CD4-positive, alpha-beta memory T cell (primary cell): Measurements from ENCODE around the gene TRAPPC2L. TPM values are rescaled to one million over a fixed set of nuclear protein-coding genes. Genes with fewer than 3 reads are reported as not detected.

Experiments used
- CTCF ChIA-PET: fragments of 350-600 bp; sonication (Branson Sonifier 250); formaldehyde crosslinking; loops from one replicate; lab custom pipeline; 2021; ENCODE audit warnings: inconsistent platforms; ENCODE audit not compliant: partially characterized antibody; lab: Charles Lee
- POLR2A ChIA-PET: fragments of 350-600 bp; sonication (Branson Sonifier 250); formaldehyde crosslinking; loops from one replicate; lab custom pipeline; 2021; ENCODE audit not compliant: partially characterized antibody; lab: Charles Lee
- DNase-seq, 5 donors: peaks; one replicate each; pipeline versions ENCODE4 v3.0.0 to v3.0.0-alpha.2; 2020 to 2022; ENCODE audit warnings: mixed read lengths in 1 of 5
- H3K27ac ChIP-seq: one replicate; pipeline ENCODE4 v1.7.0; 2013; ENCODE audit warnings: low read depth, low read length
- H3K27me3 ChIP-seq: 2 replicates; pipeline ENCODE4 v1.7.0; 2013; ENCODE audit warnings: mild to moderate bottlenecking, low read length, moderate library complexity; ENCODE audit not compliant: insufficient read depth
- H3K36me3 ChIP-seq: 2 replicates; pipeline ENCODE4 v1.7.0; 2013; ENCODE audit warnings: mild to moderate bottlenecking, low read length, moderate library complexity; ENCODE audit not compliant: insufficient read depth
- H3K4me1 ChIP-seq: 2 replicates; pipeline ENCODE4 v1.7.0; 2013; ENCODE audit warnings: mild to moderate bottlenecking, low read length, moderate library complexity; ENCODE audit not compliant: insufficient read depth
- H3K4me3 ChIP-seq, 2 donors: one replicate each; pipeline ENCODE4 v1.7.0; 2013; ENCODE audit warnings: low read length in 2 of 2, mild to moderate bottlenecking in 1 of 2
- H3K9me3 ChIP-seq, 2 donors: one replicate each; pipeline ENCODE4 v1.7.0; 2013; ENCODE audit warnings: low read length in 2 of 2, control low read depth in 1 of 2; ENCODE audit not compliant: control insufficient read depth in 1 of 2
- H3K27ac Mint-ChIP-seq, 7 donors: one replicate each; pipeline ENCODE4 v1.8.0; 2020 to 2021; ENCODE audit warnings: mixed read lengths in 7 of 7, mild to moderate bottlenecking in 6 of 7, inconsistent platforms in 3 of 7, moderate library complexity in 3 of 7
- H3K27me3 Mint-ChIP-seq, 2 donors: one replicate each; pipeline ENCODE4 v1.8.0; 2020 to 2021; ENCODE audit warnings: mixed read lengths in 2 of 2
- H3K36me3 Mint-ChIP-seq, 2 donors: one replicate each; pipeline ENCODE4 v1.8.0; 2020 to 2021; ENCODE audit warnings: mixed read lengths in 2 of 2, inconsistent platforms in 1 of 2, mild to moderate bottlenecking in 1 of 2
- H3K4me1 Mint-ChIP-seq, 4 donors: one replicate each; pipeline ENCODE4 v1.8.0; 2020 to 2021; ENCODE audit warnings: mixed read lengths in 4 of 4, mild to moderate bottlenecking in 1 of 4
- H3K4me3 Mint-ChIP-seq, 8 donors: one replicate each; pipeline ENCODE4 v1.8.0; 2020 to 2021; ENCODE audit warnings: mixed read lengths in 8 of 8, mild to moderate bottlenecking in 7 of 8, moderate library complexity in 6 of 8, inconsistent platforms in 3 of 8
- H3K9me3 Mint-ChIP-seq, 8 donors: one replicate each; pipeline ENCODE4 v1.8.0; 2020 to 2021; ENCODE audit warnings: mixed read lengths in 8 of 8, mild to moderate bottlenecking in 5 of 8, inconsistent platforms in 3 of 8, moderate library complexity in 1 of 8
- intact Hi-C: fragments of 100-400 bp; cut with micrococcal nuclease; formaldehyde crosslinking; loops from one replicate; pipeline ENCODE4 v1.15.1; 2023
- polyA plus RNA-seq, 2 donors: library from polyadenylated mRNA; unstranded; fragments of 300-500 nt; fragmentation: Illumina TruSeq; gene quantifications; one replicate each; pipeline ENCODE4 v1.2.3, GENCODE V29; 2021
- total RNA-seq, 2 experiments: library from RNA; stranded (reverse); gene quantifications; one replicate each; pipeline ENCODE4 v1.2.3, GENCODE V29; 2021

TRAPPC2L gene
- total and polyA plus RNA-seq, 4 experiments from 2014 or later: 66.6 to 105 (median 85.7) TPM

DNA sequence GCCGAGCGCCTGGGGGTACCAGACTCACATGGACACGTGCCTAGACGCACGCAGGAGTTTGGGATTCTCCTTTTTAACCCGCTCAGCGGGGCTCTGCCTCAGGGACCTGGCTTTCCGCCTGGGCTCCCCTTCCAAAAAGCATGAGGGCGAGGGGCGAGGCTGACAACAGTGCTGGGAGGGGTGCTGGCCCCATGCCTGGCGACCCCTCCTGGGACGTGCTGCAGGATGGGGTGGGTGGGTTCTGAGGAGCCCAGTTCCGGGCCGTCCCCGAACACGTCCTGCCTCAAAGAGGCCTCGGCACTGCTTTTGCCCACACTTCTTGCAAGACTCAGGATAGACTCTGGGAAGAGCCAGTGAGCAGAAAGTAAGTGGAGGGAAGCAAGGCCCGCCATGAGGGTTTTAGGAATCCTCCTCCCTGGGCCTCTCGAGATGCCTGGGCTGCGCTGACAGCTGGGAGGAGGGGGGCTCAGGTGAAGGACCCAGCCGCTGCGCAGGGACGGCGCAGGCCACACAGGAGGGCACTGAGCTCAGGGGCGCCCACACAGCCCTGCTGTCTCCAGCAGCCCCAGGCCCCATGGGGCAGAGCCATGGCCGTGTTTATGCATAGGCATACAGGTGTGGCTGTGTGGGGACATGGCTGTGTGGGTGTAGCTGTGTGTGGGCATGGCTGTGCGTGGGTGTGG lies 24.9 kb downstream of the TRAPPC2L start:
- Histone ChIP-seq H3K9me3 (no peaks in the 10 kb centered on the region), H3K4me3 (no peak overlapping the region), H3K36me3 (no peaks in the 10 kb centered on the region), H3K27ac (no peak overlapping the region), H3K27me3 (no peaks in the 10 kb centered on the region), H3K4me1 (no peaks in the 10 kb centered on the region)
- DNase-seq: no peak
- intact Hi-C loops: no loop called here
- H3K36me3 Mint-ChIP-seq: no peaks in the 10 kb centered on the region
- H3K27ac Mint-ChIP-seq: no peak overlapping the region
- H3K4me3 Mint-ChIP-seq: peak overlapping the region in 1 of 8 donors; percentile 61
- ChIA-PET POLR2A (no interaction called here), CTCF (no interaction called here)
- peaks cover 0 to 1% (median 0%) of the 10 kb centered on the region in 8 donors for H3K9me3 Mint-ChIP-seq
- H3K4me1 Mint-ChIP-seq: peaks cover 2 to 6% (median 4%) of the 10 kb centered on the region in 4 donors
- H3K27me3 Mint-ChIP-seq: no peaks in the 10 kb centered on the region

DNA sequence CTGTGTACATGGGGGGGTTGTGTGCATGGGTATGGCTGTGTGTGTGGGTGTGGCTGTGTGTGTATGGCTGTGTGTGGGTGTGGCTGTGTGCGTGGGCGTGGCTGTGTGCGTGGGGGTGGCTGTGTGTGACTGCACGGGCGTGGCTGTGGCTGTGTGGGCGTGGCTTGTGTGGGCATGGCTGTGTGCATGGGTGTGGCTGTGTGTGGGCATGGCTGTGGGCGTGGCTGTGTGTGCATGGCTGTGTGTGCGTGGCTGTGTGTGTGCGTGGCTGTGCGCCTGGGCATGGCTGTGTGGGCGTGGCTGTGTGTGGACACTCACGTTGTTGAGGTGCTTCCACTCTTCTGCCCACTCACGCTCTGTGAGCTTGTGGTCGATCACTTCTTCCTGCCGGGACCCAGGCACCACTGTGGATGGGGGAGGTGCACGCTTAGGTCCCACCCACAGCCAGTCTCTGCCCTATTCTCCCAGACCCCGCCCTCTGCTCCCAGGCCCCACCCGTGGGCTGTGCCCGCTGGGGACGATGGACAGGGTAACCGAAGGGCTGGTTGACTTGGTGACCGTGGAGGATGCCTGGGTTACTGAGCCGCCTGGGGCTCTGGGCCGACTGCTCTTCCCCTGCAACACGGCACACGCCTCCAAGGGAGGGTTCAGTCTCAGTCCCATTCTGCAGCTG lies 25.6 kb downstream of the TRAPPC2L start:
- ChIA-PET POLR2A (no interaction called here), CTCF (no interaction called here)
- Histone ChIP-seq H3K9me3 (no peaks in the 10 kb centered on the region), H3K27ac (no peak overlapping the region), H3K36me3 (no peaks in the 10 kb centered on the region), H3K27me3 (no peaks in the 10 kb centered on the region), H3K4me3 (no peak overlapping the region), H3K4me1 (no peaks in the 10 kb centered on the region)
- Mint-ChIP-seq H3K27ac (no peak overlapping the region), H3K9me3 (peaks cover 0 to 1% (median 0%) of the 10 kb centered on the region in 8 donors), H3K36me3 (no peaks in the 10 kb centered on the region), H3K4me3 (peak overlapping the region in 1 of 8 donors; percentile 61), H3K27me3 (no peaks in the 10 kb centered on the region), H3K4me1 (peaks cover 2 to 6% (median 4%) of the 10 kb centered on the region in 4 donors)
- peak in 1 of 5 donors; percentile 12 for DNase-seq
- intact Hi-C loops: no loop called here

DNA sequence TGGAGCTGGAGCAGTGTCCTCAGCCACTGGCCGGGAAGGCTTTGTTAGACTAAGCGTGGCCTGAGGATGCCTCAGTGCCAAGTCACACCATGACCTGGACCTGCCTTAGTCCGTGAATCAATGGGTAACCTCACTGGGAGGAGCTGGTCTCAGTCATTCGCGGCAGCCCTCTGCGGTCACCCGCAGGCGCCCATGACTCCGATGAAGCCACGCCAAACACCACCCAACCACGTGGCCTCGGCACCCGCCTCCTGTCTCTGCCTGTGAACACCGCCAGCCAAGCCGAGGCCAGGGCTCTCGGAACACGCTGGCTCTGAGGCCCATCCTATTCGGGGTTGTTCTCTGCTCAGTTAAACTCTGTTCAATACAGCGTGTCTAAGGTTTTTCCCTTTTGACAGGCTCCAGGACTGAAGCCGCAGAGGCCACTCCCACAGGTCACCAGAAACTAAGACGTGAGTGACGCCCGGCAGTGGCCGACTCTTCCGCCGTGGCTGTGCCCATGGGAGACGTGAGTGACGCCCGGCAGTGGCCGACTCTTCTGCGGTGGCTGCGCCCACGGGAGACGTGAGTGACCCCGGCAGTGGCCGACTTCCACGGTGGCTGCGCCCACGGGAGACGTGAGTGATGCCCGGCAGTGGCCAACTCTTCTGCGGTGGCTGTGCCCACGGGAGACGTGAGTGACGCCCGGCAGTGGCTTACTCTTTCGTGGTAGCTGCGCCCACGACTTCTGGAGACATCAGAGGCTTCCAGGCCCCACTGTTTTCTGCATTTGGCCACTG lies 26.4 kb downstream of the TRAPPC2L start:
- Mint-ChIP-seq H3K27ac (no peak overlapping the region), H3K4me3 (no peak overlapping the region), H3K4me1 (peaks cover 2 to 6% (median 4%) of the 10 kb centered on the region in 4 donors), H3K27me3 (no peaks in the 10 kb centered on the region), H3K36me3 (no peaks in the 10 kb centered on the region), H3K9me3 (peaks cover 0 to 1% (median 0%) of the 10 kb centered on the region in 8 donors)
- Histone ChIP-seq H3K27ac (no peak overlapping the region), H3K4me1 (no peaks in the 10 kb centered on the region), H3K9me3 (no peaks in the 10 kb centered on the region), H3K27me3 (no peaks in the 10 kb centered on the region), H3K4me3 (no peak overlapping the region), H3K36me3 (no peaks in the 10 kb centered on the region)
- ChIA-PET CTCF (no interaction called here), POLR2A (no interaction called here)
- intact Hi-C loops: no loop called here
- DNase-seq: no peak

DNA sequence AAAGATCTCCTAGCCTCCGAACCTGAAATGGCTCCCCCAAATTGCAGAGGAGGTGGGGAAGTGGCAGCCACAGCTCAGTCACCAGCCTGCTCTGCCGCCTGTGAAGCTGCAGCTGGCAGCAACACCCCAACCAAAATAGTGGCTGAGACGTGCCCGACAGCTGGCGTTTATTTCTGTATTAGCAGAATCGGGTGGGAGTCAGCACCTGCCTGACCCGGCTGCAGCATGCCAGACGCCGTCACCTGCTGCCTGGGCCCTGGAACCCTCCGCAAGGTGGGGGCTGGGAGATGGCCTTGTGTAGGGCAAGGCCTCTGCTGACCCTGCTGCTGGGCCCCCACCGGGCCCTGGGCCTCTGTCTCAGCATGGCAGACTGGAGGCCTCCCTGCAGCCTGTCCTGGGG lies 27.0 kb downstream of the TRAPPC2L start:
- no peaks in the 10 kb centered on the region for H3K27me3 Mint-ChIP-seq
- intact Hi-C loops: no loop called here
- H3K4me1 ChIP-seq: no peaks in the 10 kb centered on the region
- ChIA-PET CTCF (no interaction called here), POLR2A (no interaction called here)
- no peak overlapping the region for H3K27ac Mint-ChIP-seq
- peaks cover 0 to 1% (median 0%) of the 10 kb centered on the region in 8 donors for H3K9me3 Mint-ChIP-seq
- H3K4me1 Mint-ChIP-seq: peaks cover 2 to 6% (median 4%) of the 10 kb centered on the region in 4 donors
- H3K36me3 Mint-ChIP-seq: no peaks in the 10 kb centered on the region
- no peaks in the 10 kb centered on the region for H3K9me3 ChIP-seq
- H3K4me3 Mint-ChIP-seq: no peak overlapping the region
- H3K4me3 ChIP-seq: no peak overlapping the region
- no peak for DNase-seq
- no peaks in the 10 kb centered on the region for H3K36me3 ChIP-seq
- no peak overlapping the region for H3K27ac ChIP-seq
- H3K27me3 ChIP-seq: no peaks in the 10 kb centered on the region

DNA sequence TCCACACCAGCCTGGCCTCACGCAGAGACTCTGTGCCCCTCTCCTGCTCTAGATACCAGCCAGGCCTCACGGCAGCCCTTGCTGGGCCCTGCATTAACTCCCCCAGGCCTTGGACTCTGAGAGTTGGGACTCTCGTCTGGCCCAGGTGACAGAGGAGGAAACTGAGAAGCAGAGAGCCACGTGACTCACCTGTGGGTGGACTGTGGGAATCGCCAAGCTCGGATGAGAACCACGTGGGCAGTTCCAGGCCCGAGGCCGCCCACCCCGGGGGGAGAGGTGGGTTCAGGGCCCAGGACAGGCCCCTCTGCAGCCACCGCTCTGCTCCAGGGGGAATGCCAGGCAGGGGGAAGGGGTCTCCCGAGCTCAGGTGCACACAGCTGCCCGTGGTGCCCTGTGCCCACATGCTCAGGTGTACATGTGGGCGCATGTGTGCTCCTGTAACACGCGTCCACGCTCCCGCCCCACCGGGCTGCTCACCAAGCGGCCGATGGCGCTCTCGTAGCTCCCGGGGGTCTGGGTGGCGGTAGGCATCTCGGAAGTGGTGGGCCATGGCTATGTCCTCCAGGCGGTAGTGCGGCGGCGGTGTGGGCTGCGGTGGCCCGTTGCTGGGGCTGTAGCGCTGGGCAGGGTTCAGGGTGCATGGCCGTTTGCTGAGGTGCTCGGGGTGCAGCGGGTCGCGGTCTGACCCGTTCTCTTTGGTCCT lies 27.8 kb downstream of the TRAPPC2L start:
- H3K27ac Mint-ChIP-seq: no peak overlapping the region
- ChIA-PET CTCF (no interaction called here), POLR2A (no interaction called here)
- no peaks in the 10 kb centered on the region for H3K27me3 Mint-ChIP-seq
- H3K4me1 Mint-ChIP-seq: peaks cover 2 to 6% (median 4%) of the 10 kb centered on the region in 4 donors
- no peaks in the 10 kb centered on the region for H3K4me1 ChIP-seq
- H3K4me3 ChIP-seq: no peak overlapping the region
- H3K4me3 Mint-ChIP-seq: no peak overlapping the region
- H3K27ac ChIP-seq: no peak overlapping the region
- no peaks in the 10 kb centered on the region for H3K36me3 ChIP-seq
- DNase-seq: no peak
- H3K36me3 Mint-ChIP-seq: no peaks in the 10 kb centered on the region
- H3K9me3 Mint-ChIP-seq: peaks cover 0 to 1% (median 0%) of the 10 kb centered on the region in 8 donors
- no peaks in the 10 kb centered on the region for H3K27me3 ChIP-seq
- intact Hi-C loops: no loop called here
- H3K9me3 ChIP-seq: no peaks in the 10 kb centered on the region

DNA sequence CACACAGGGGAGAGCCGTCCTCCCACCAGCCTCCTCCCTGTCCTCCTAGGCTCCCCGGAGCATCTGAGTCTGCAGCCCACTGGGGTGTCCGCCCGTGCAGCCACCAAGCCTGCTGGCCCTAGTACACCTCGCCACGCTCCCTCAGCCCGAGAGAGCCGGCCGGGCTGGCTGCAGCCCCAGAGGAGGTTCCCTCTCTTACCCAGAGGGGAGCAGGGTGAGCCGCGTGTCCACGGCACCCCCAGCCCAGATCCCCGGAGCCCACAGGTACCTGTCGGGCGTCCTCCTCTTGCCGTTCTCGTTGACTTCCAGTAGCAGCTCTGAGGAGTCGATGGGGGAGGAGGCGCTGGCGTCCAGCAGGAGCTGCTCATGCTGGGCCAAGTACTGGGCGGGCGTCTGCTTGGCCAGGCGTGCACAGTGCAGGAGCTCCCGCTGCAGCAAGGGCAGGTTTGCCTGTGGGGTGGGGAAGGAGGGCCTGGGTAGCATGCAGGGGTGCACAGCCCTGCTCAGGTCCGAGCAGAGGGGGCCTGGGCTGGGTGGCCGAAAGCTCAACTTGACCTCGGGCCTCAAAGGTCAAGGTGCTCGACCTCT lies 28.9 kb downstream of the TRAPPC2L start:
- Histone ChIP-seq H3K27me3 (no peaks in the 10 kb centered on the region), H3K9me3 (no peaks in the 10 kb centered on the region), H3K4me1 (no peaks in the 10 kb centered on the region), H3K27ac (no peak overlapping the region), H3K4me3 (no peak overlapping the region), H3K36me3 (no peaks in the 10 kb centered on the region)
- H3K27me3 Mint-ChIP-seq: no peaks in the 10 kb centered on the region
- CTCF ChIA-PET: no interaction called here
- POLR2A ChIA-PET: no interaction called here
- H3K4me1 Mint-ChIP-seq: peaks cover 2 to 6% (median 4%) of the 10 kb centered on the region in 4 donors
- intact Hi-C loops: no loop called here
- DNase-seq: no peak
- H3K36me3 Mint-ChIP-seq: no peaks in the 10 kb centered on the region
- peaks cover 0 to 1% (median 0%) of the 10 kb centered on the region in 8 donors for H3K9me3 Mint-ChIP-seq
- no peak overlapping the region for H3K27ac Mint-ChIP-seq
- H3K4me3 Mint-ChIP-seq: no peak overlapping the region
